GM23338 (cell line): ENCODE measurements around the gene PADI1.

Experiments used
- CTCF ChIP-seq, 2 experiments: fragments of 200-600 bp in 1 of 2; sonication (generic) in 1 of 2; conservative IDR thresholded peaks; 2 replicates each; pipeline versions ENCODE4 v1.5.1 to v1.6.1; 2016 to 2017; ENCODE audit warnings: antibody characterized with exemption in 2 of 2, low read depth in 2 of 2, mild to moderate bottlenecking in 2 of 2, moderate library complexity in 1 of 2
- EZH2 ChIP-seq: fragments of 200-600 bp; sonication (generic); IDR thresholded peaks from one replicate; pipeline ENCODE4 v1.8.0; 2017; ENCODE audit warnings: antibody characterized with exemption, mild to moderate bottlenecking, low read depth; ENCODE audit not compliant: unreplicated experiment
- EZH2phosphoT487 ChIP-seq: fragments of 200-600 bp; sonication (generic); IDR thresholded peaks from one replicate; pipeline ENCODE4 v1.8.1; 2018; ENCODE audit warnings: antibody characterized with exemption; ENCODE audit not compliant: unreplicated experiment
- POLR2AphosphoS5 ChIP-seq: IDR thresholded peaks from 2 replicates; pipeline ENCODE4 v1.6.1; 2016; ENCODE audit warnings: antibody characterized with exemption, low read depth
- REST ChIP-seq: IDR thresholded peaks from one replicate; pipeline ENCODE4 v1.6.1; 2018; ENCODE audit warnings: antibody characterized with exemption; ENCODE audit not compliant: unreplicated experiment
- ZNF331 ChIP-seq: fragments of 250-450 bp; sonication (Bioruptor Pico); IDR thresholded peaks from 2 replicates; pipeline ENCODE4 v1.5.0; 2020; ENCODE audit warnings: low read depth, mild to moderate bottlenecking, moderate library complexity

- TF ChIP-seq REST (no peak), EZH2 (no peak), CTCF (conservative IDR thresholded peaks at IDR 0.05; ENCODE audit: low read depth in 2 of 2) (no peak), EZH2phosphoT487 (no peak), ZNF331 (CRISPR knock-in tag) (no peak), POLR2AphosphoS5 (no peak)
Measured at GRCh38 chr1:17264470-17264869, 59.5 kb downstream of the PADI1 start.
